GM18909 (cell line): ENCODE data around the gene NTM.
"Not testable (repeated sequence)": the region's sequence is repeated elsewhere in the genome, so short reads cannot be mapped to it uniquely, and the experiment has no call there.

Source experiments
- ATAC-seq: cut with Tn5 transposase; IDR thresholded peaks from one replicate; pipeline ENCODE4 v1.9.1; 2021; ENCODE audit warnings: mild to moderate bottlenecking; ENCODE audit not compliant: unreplicated experiment, poor library complexity

Gene NTM

GRCh38 chr11:132070907-132071306, 700.5 kb downstream of the NTM start:
- not testable (repeated sequence) for ATAC-seq

- ATAC-seq, result no peak
Measured at GRCh38 chr11:132072044-132072857, 701.8 kb downstream of the NTM start.

GRCh38 chr11:132072858-132073211, 702.4 kb downstream of the NTM start:
- ATAC-seq, result no peak

DNA sequence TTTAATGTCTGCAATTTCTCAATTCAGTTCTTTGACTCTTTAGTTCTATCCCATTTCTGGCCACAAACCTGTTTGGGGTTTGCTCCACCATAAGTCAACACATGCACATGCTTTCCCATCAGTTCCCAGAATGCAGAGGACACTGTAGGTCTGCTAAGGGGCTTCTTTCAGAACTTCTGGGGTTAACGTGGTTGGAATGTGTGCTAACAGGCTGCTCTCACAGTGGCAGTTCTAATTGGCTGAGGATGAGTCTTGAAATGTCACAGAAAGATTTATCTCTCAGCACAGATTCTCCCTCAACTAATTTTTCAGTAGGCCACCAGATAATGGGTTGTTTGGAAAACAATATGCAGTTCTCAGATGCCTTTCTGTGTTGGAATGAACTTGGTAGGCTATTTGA, 703.4 kb downstream of the NTM start:
- ATAC-seq, result no peak

- no peak for ATAC-seq
Measured at GRCh38 chr11:132075447-132075846, 705.0 kb downstream of the NTM start.

GRCh38 chr11:132077416-132077815, 707.0 kb downstream of the NTM start:
- no peak for ATAC-seq

- no peak for ATAC-seq
Measured at GRCh38 chr11:132078264-132079076, 708.1 kb downstream of the NTM start.

DNA sequence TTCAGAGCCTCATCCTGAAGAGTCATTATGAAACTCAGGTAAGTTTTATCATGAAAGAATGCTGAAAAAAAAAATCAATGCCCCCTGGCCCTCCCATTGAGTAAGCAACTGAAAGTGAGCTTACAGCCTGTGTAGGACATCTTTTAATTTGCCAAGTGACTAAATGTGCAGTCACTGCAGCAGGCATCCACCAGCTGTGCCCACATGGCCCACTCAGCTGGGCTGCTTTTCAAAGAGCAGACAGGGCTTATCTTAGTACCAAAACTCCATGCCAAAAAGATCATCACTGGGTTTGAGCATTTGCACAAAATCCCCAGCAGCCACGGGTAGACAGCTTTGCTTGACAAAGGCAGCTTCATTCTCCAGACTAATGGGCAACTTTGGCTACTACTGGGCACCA, 709.7 kb downstream of the NTM start:
- no peak for ATAC-seq

- no peak for ATAC-seq
Measured at GRCh38 chr11:132082566-132082965, 712.2 kb downstream of the NTM start.

DNA sequence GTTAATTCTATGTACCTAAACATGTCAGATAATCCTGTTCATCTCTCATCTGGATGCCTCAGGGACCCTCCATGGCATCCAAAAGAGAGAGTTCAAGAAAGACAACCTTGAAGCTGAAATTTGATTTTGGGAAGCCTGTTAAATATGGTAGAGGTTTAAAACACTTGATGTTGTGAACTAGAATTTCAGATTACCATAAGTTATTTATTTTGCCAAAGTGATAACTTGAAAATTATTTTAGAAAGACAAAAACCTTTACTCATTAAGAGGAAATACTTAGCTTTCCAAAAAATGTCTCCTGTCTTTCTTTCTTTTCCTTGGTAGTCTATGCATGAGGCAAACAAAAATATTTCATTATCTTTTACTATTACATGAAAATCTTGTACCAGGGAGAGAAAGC, 714.0 kb downstream of the NTM start:
- ATAC-seq, result no peak

GRCh38 chr11:132087148-132087547, 716.7 kb downstream of the NTM start:
- ATAC-seq, result no peak

- no peak for ATAC-seq
Measured at GRCh38 chr11:132088551-132088950, 718.1 kb downstream of the NTM start.

DNA sequence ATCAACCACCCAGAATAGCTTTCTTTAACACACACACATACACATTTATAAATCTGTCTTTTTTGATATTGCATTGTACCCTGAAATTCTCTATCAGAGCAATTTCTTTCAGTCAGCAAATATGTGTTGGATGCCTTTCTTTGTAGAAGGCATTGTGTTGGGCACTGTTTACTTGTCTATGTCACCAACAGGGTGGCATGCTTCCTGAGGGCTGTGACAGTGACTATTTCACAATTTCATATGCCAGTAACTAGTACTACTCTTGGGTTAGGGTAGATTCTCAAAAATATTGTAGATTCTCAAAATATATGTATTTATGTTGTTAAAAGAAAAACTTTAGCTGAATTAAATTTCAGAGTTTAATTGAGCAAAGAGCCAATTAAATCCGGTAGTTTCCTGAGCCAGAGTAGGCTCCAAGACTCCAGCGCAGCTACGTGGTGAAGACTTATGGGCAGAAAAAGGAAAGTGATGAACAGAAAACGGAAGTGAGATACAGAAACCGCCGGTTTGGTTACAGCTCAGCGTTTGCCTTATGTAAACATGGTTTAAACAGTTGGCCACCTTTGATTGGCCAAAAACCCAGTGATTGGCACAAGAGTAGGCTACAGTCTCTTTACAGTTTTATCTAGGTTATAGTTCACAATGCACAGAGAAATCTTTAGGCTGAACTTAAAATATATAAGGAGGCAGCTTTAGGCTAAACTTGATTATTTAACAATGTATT, 723.3 kb downstream of the NTM start:
- no peak for ATAC-seq

- no peak for ATAC-seq
Measured at GRCh38 chr11:132094598-132094997, 724.2 kb downstream of the NTM start.

DNA sequence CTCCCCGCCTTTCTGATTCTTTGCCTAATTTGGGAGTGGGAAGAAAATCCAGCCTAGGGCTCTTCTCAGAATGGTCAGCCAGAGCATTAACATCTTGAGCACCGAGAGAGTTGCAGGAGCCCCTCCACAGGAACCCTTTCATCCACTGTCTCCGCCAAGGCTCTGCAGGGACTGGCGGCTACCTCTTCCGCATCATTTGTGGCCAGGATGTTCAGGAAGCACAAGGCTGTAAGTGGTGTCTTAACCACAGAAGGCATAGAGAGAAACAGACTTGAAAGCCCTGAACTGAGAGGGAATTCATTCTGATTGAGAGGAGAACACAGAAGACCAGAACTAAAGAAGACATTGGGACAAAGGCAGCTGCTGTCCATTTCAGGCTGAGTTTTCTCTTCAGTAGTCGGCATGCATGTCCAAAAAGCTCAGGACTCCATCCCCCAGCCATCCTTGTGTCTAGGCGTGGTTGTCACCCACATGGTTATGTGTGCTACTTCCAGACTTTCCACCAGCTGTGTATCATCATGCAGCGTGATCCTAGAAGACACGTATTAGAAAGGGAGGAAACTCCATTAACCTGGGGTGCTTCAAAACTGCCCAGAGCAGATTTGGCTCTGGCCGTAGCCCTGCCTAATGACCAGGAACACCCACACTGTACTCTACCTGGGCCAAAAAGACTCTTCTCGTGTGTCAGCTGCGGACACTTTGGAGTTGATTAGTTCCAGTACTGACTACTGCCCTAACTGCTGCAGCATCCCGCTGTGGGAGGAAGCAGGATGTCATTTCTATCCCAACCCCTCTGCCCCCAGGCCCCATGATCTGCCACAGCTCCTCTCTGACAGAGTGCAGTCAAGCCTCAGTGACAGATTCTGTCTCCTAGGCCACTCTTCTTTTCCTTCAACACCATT, 725.1 kb downstream of the NTM start:
- ATAC-seq, result no peak

DNA sequence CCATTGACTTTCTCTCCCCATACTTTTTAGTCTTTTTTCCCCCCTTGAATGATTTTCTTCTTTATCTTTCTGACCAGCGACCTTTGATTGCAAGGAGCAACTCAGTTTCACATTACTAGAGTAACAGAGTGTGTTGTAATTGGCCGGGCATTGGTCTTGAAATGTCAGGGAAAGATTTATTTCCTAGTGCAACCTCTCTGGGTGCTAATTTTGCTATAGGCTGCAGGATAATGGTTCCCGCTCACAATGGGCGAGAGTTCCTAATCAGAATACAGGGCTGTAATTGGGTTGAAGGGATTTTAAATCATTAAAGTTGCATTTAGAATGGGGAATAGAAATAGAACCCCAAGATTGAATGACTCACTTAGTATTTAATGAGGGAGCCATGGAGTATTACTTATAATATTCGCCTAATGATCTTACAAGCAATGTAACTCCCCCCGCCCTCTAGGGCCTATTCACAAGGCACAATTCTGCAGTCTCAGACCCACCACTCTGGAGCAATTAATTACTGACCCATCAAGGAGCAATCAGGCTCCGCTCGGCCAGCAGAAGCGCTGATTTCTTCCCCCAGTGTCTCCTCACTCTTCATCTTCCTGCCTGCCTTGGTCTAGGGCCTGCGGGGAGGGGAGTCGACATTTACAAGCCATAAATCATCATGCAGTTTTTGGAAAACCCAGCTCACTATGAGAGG, 725.9 kb downstream of the NTM start:
- no peak for ATAC-seq

DNA sequence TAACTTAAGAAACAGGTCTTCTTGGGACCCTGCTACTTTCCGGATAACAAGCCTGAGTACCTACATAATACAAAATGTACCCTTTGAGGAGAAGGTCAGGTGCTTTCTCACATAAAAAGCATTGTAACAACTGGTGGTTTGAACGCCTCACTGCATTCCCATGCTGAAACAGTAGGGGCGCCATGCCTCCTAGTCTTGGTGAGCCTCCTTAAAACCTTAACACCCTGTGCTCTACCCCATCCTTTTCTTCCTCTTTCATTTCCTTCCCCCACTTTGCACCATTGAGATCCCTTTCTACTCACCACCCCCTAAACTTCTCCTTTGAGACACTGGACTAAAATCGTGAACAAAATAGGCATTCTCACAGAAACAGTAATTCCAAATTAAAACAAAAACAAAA, 729.3 kb downstream of the NTM start:
- ATAC-seq, result no peak

- no peak for ATAC-seq
Measured at GRCh38 chr11:132100583-132100982, 730.2 kb downstream of the NTM start.

DNA sequence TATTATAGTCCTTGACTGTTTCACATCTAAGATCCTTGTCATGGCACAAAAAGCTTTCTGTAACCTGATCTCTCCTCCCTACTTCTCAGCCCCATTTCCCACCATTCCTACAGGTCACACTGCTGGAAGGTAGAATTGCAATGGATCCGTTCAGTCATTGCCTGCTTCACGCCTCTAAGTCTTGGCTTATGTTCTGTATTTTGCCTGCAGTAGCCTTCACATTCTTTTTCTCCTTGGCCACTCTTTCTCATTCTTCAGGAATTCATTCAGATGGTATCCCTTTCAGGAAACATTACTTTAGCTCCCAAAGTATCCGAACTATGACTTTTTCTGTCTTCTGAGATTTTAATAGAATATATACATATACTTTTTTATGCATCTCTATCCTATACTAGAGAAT, 731.5 kb downstream of the NTM start:
- no peak for ATAC-seq
